IMR-90 (cell line): ENCODE measurements around the gene PLSCR3. TPM values are rescaled to one million over a fixed set of nuclear protein-coding genes. Genes with fewer than 3 reads are reported as not detected.

Experiments used
- ATAC-seq: fragments of 200-7000 bp; cut with Tn5 transposase; 2 replicates; pipeline ENCODE4 v1.9.1; 2020; ENCODE audit warnings: low read depth, mild to moderate bottlenecking, moderate library complexity
- BruUV-seq: library from RNA; stranded (reverse); fragments of 400-500 nt; replicated peaks from 2 replicates; lab custom pipeline; 2021; lab: Mats Ljungman, UMichigan
- CTCF ChIA-PET: fragments of 300-600 bp; formaldehyde crosslinking; extraction: SDS; loops from one replicate; lab custom pipeline; 2021; ENCODE audit warnings: antibody characterized with exemption; lab: Yijun Ruan, JAX
- POLR2A ChIA-PET: fragments of 300-600 bp; sonication (Branson Sonifier 250); formaldehyde crosslinking; loops from one replicate; lab custom pipeline; 2022; ENCODE audit warnings: antibody characterized with exemption; ENCODE audit not compliant: unreplicated experiment; lab: Charles Lee
- DNase-seq: peaks from one replicate; pipeline ENCODE4 v3.0.0; 2013
- H2AFZ ChIP-seq: replicated peaks from 2 replicates; pipeline ENCODE3; 2013; ENCODE audit warnings: low read length, mild to moderate bottlenecking; ENCODE audit not compliant: poor library complexity
- H2AK5ac ChIP-seq: 2 replicates; pipeline ENCODE4 v1.6.1; 2013; ENCODE audit warnings: low read depth, low read length, inconsistent platforms
- H2AK9ac ChIP-seq: replicated peaks from 2 replicates; pipeline ENCODE3; 2013; ENCODE audit warnings: mild to moderate bottlenecking, low read depth, low read length, moderate library complexity; ENCODE audit not compliant: poor library complexity
- H2BK120ac ChIP-seq: 2 replicates; pipeline ENCODE4 v1.6.1; 2013; ENCODE audit warnings: low read depth, low read length, inconsistent platforms
- H2BK15ac ChIP-seq: 3 replicates; pipeline ENCODE4 v1.6.1; 2013; ENCODE audit warnings: low read depth, low read length, inconsistent platforms
- H2BK20ac ChIP-seq: 2 replicates; pipeline ENCODE4 v1.6.1; 2013; ENCODE audit warnings: low read depth, mild to moderate bottlenecking, inconsistent platforms, low read length, moderate library complexity
- H2BK5ac ChIP-seq: 2 replicates; pipeline ENCODE4 v1.6.1; 2013; ENCODE audit warnings: mild to moderate bottlenecking, low read depth, low read length, inconsistent platforms; ENCODE audit not compliant: poor library complexity, severe bottlenecking
- H3K14ac ChIP-seq: replicated peaks from 2 replicates; pipeline ENCODE4 v1.6.1; 2013; ENCODE audit warnings: low read depth, low read length, inconsistent platforms
- H3K18ac ChIP-seq: 2 replicates; pipeline ENCODE4 v1.6.1; 2013; ENCODE audit warnings: low read depth, low read length, control low read depth
- H3K23ac ChIP-seq: 2 replicates; pipeline ENCODE4 v1.6.1; 2013; ENCODE audit warnings: low read depth, low read length, inconsistent platforms
- H3K27ac ChIP-seq: 2 replicates; pipeline ENCODE4 v1.5.1; 2013; ENCODE audit warnings: mild to moderate bottlenecking, control low read depth, low read length; ENCODE audit not compliant: insufficient read depth
- H3K27me3 ChIP-seq: 2 replicates; pipeline ENCODE4 v1.6.1; 2013; ENCODE audit warnings: low read length; ENCODE audit not compliant: control insufficient read depth, insufficient read depth
- H3K36me3 ChIP-seq: 2 replicates; pipeline ENCODE4 v1.6.1; 2013; ENCODE audit warnings: low read length, mixed read lengths; ENCODE audit not compliant: control insufficient read depth, insufficient read depth
- H3K4ac ChIP-seq: 2 replicates; pipeline ENCODE4 v1.6.1; 2013; ENCODE audit warnings: low read depth, low read length, inconsistent platforms
- H3K4me1 ChIP-seq: 2 replicates; pipeline ENCODE4 v1.6.1; 2013; ENCODE audit warnings: low read length, mixed read lengths; ENCODE audit not compliant: control insufficient read depth, insufficient read depth
- H3K4me2 ChIP-seq: 2 replicates; pipeline ENCODE4 v1.6.1; 2013; ENCODE audit warnings: low read depth, mild to moderate bottlenecking, control low read depth, low read length, moderate library complexity
- H3K4me3 ChIP-seq: 2 replicates; pipeline ENCODE4 v1.5.1; 2013; ENCODE audit warnings: low read depth, mild to moderate bottlenecking, control low read depth, low read length, moderate library complexity; ENCODE audit not compliant: insufficient read depth
- H3K56ac ChIP-seq: 2 replicates; pipeline ENCODE4 v1.6.1; 2013; ENCODE audit warnings: low read length, inconsistent platforms; ENCODE audit not compliant: insufficient read depth; ENCODE audit errors: extremely low read depth
- H3K79me1 ChIP-seq, 2 experiments: 2 replicates each; pipeline ENCODE4 v1.6.1; 2013; ENCODE audit warnings: low read length in 2 of 2, inconsistent platforms in 1 of 2, low read depth in 1 of 2
- H3K9ac ChIP-seq: 2 replicates; pipeline ENCODE4 v1.6.1; 2013; ENCODE audit warnings: low read depth, low read length, control low read depth
- H3K9me1 ChIP-seq: 2 replicates; pipeline ENCODE4 v1.6.1; 2013; ENCODE audit warnings: low read length, inconsistent platforms; ENCODE audit not compliant: insufficient read depth
- H3K9me3 ChIP-seq: 2 replicates; pipeline ENCODE4 v1.6.1; 2013; ENCODE audit warnings: low read length; ENCODE audit not compliant: control insufficient read depth, insufficient read depth
- H4K20me1 ChIP-seq: 2 replicates; pipeline ENCODE4 v1.6.1; 2013; ENCODE audit warnings: low read length, inconsistent platforms; ENCODE audit not compliant: insufficient read depth
- H4K5ac ChIP-seq: 2 replicates; pipeline ENCODE4 v1.6.1; 2013; ENCODE audit warnings: mild to moderate bottlenecking, low read depth, low read length, control low read depth
- H4K8ac ChIP-seq, 2 experiments: 2 replicates each; pipeline ENCODE4 v1.6.1; 2013; ENCODE audit warnings: low read depth in 2 of 2, low read length in 2 of 2, control low read depth in 1 of 2, inconsistent platforms in 1 of 2
- H4K91ac ChIP-seq: 2 replicates; pipeline ENCODE4 v1.6.1; 2013; ENCODE audit warnings: low read depth, low read length, inconsistent platforms; ENCODE audit not compliant: insufficient read depth
- MAZ ChIP-seq: IDR thresholded peaks from 2 replicates; pipeline ENCODE4 v1.6.1; 2012; ENCODE audit warnings: low read depth, mild to moderate bottlenecking, low read length, improper control_type of control experiment, moderate library complexity, borderline replicate concordance
- NFE2L2 ChIP-seq: fragments of 150-350 bp; IDR thresholded peaks from 2 replicates; pipeline ENCODE4 v1.6.1; 2016; ENCODE audit warnings: low read depth, mild to moderate bottlenecking, low read length
- POLR2A ChIP-seq: IDR thresholded peaks from 2 replicates; pipeline ENCODE4 v1.6.1; 2012; ENCODE audit warnings: mild to moderate bottlenecking, low read depth, low read length
- WGBS, 2 experiments: methylation state at CpG; one replicate each; pipeline versions ENCODE4 v1.1.5 to v1.1.7; 2013; ENCODE audit warnings: missing lambda C conversion rate in 2 of 2; ENCODE audit not compliant: insufficient read length in 1 of 2; ENCODE audit errors: extremely low coverage in 2 of 2; 5-methylcytosine and 5-hydroxymethylcytosine counted together
- dilution Hi-C: fragments of 300-500 bp; cut with HindIII; formaldehyde crosslinking; loops from one replicate; pipeline ENCODE4 v1.14.3; 2018; ENCODE audit warnings: low sequenced_read_pairs; ENCODE audit not compliant: unreplicated experiment
- in situ Hi-C: fragments of 300-500 bp; cut with MboI; formaldehyde crosslinking; loops from 3 replicates; pipeline ENCODE4 v1.14.3; 2019; ENCODE audit warnings: low sequenced_read_pairs, inconsistent platforms, mixed read lengths
- intact Hi-C: fragments of 100-400 bp; cut with micrococcal nuclease; formaldehyde crosslinking; loops from 2 replicates; pipeline ENCODE4 v1.10.0; 2022
- polyA plus RNA-seq, 3 experiments: library from polyadenylated mRNA; depleted of rRNA; stranded (reverse); fragments of >200 nt; gene quantifications; 2 replicates each; pipeline ENCODE4 v1.2.3, GENCODE V29; 2012; ENCODE audit warnings: low replicate concordance in 1 of 3
- total RNA-seq: library from RNA; depleted of rRNA; stranded (reverse); fragments of >200 nt; gene quantifications from 2 replicates; pipeline ENCODE4 v1.2.3, GENCODE V29; 2012

The PLSCR3 gene
- total and polyA plus RNA-seq, 2 of the 4 experiments (the other 2 are of a cell fraction): 6.1 to 116 TPM

DNA sequence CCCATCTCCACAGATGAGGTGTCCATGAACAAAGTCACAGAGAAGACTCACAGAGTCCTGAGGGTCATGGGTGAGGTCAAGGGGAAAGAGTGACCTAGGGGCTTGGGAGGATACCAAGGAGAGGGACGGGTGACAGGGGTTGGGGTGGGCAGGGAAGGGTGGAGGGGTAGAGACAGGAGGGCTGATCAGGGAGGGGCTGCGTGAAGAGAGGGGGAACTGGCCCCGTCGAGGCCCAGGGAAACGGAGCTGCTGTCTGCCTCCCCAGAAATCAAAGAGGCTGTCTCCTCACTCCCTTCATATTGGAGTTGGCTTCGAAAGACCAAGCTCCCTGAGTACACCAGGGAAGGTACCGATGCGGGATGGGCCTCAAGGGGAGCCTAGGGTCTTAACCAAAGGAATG, 38.8 kb downstream of the PLSCR3 start:
- ATAC-seq (no peak), DNase-seq (no peak)
- CTCF ChIA-PET: interaction anchor here (0.6 to 4.1 kb wide), 6 partner anchors 16 to 205 kb away, joined by 3 to 19 read pairs (median 4); partner anchors contain the start of gene SENP3
- H3K56ac ChIP-seq: no peak overlapping the region
- peak overlapping the region; percentile 21; the same call in 1 of the 3 replicates for H2BK15ac ChIP-seq
- intact Hi-C loops (no loop called here), dilution Hi-C loops (no loop called here), in situ Hi-C loops (loop anchor here (5.0 to 10.0 kb wide), 2 partner anchors 37 to 199 kb away; partner anchors contain the start of genes PLSCR3 and TNFSF13)
- 0 out of 2 replicates have a peak overlapping the region, but pooled peaks have one; percentile 26 for H4K5ac ChIP-seq
- TF ChIP-seq POLR2A (no peak), MAZ (no peak), NFE2L2 (no peak)
- H4K20me1 ChIP-seq: peaks cover 18% of the 10 kb centered on the region
- H3K4ac ChIP-seq: peak overlapping the region; percentile 55
- peaks cover 20 to 46% of the 10 kb centered on the region in 2 experiments; a peak in 3 of 4 replicates for H3K79me1 ChIP-seq
- no peaks in the 10 kb centered on the region for H3K27me3 ChIP-seq
- no peaks in the 10 kb centered on the region for H3K9me3 ChIP-seq
- no peak overlapping the region for H3K23ac ChIP-seq
- peaks cover 32% of the 10 kb centered on the region for H3K4me1 ChIP-seq
- peak overlapping the region; percentile 42; the same call in 1 of the 2 replicates for H3K14ac ChIP-seq
- H2BK20ac ChIP-seq: no peak overlapping the region
- no peak overlapping the region for H3K18ac ChIP-seq
- 86% methylated on average over 1 of the region's 8 CpGs; no CpG with 5 or more reads in 1 of the 2 experiments for WGBS, 2 experiments
- H3K9me1 ChIP-seq: peaks cover 21% of the 10 kb centered on the region
- peak overlapping the region; percentile 91 for H2AK9ac ChIP-seq
- 0 out of 2 replicates have a peak overlapping the region, but pooled peaks have one; percentile 6 for H3K27ac ChIP-seq
- BruUV-seq: no TSS peak
- no peak overlapping the region; the same call in 1 of the 2 replicates for H3K9ac ChIP-seq
- peak overlapping the region; percentile 30 for H2BK5ac ChIP-seq
- H4K91ac ChIP-seq: peak overlapping the region; percentile 60; the same call in 1 of the 2 replicates
- H4K8ac ChIP-seq: peak overlapping the region in 1 of 2 experiments; percentile 29; a peak in 1 of 4 replicates
- peak overlapping the region; percentile 83 for H2AFZ ChIP-seq
- no peaks in the 10 kb centered on the region for H3K36me3 ChIP-seq
- H2BK120ac ChIP-seq: no peak overlapping the region
- peak overlapping the region; percentile 53; the same call in 1 of the 2 replicates for H2AK5ac ChIP-seq
- H3K4me2 ChIP-seq: no peak overlapping the region
- POLR2A ChIA-PET: no interaction called here
- no peak overlapping the region for H3K4me3 ChIP-seq
